Measurements from ENCODE around the gene PRDM16.
A peak's percentile ranks its signal among the peaks of the same experiment; 100 is the strongest.

PRDM16 gene

GRCh38 chr1:3444736-3445135, 375.7 kb downstream of the PRDM16 start:
- no peak for DNase-seq

DNA sequence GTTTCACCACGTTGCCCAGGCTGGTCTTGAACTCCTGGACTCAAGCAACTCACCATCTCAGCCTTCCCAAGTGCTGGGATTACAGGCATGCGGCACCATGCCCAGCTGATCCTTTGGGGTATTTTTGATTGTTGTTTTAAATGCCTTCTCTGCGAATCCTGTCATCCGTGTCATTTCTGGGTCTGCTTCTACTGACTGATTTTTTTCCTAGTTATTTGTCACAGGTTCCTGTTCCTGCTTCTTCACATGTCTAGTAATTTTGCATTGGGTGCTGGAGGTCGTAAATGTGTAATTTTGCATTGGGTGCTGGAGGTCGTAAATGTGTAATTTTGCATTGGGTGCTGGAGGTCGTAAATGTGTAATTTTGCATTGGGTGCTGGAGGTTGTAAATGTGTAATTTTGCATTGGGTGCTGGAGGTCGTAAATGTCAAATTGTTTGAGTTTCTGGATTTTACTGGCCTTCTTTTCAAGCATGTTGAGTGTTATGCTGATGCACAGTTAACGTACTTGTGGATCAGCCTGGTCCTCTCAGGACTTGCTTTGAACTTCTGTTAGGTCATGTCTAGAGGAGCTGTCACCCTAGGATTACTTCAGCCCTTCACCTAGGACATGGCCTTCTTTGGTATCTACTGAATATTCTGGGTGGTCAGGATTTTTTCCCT, 381.3 kb downstream of the PRDM16 start:
- no peak for DNase-seq

DNA sequence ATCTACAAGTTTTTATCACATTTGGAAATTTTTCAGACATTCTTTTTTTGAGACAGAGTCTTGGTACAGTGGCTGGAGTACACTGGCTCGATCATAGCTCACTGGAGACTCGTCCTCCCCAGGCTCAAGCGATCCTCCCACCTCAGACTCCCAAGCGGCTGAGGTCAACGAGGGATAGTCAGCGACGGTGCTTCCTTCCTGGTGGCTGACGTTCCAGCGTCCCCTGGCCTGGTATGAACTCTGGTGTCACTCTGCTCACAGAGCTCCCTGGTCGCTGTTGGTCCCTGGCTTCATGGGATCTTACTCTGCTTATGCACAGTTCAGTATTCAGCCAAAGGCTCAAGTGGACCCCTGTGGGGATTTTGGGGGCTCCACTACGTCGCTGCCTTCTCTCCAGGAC, 382.0 kb downstream of the PRDM16 start:
- DNase-seq, result no peak

GRCh38 chr1:3451994-3452865, 383.2 kb downstream of the PRDM16 start:
- DNase-seq, result no peak

- DNase-seq, result no peak
Measured at GRCh38 chr1:3452866-3453175, 383.8 kb downstream of the PRDM16 start.

DNA sequence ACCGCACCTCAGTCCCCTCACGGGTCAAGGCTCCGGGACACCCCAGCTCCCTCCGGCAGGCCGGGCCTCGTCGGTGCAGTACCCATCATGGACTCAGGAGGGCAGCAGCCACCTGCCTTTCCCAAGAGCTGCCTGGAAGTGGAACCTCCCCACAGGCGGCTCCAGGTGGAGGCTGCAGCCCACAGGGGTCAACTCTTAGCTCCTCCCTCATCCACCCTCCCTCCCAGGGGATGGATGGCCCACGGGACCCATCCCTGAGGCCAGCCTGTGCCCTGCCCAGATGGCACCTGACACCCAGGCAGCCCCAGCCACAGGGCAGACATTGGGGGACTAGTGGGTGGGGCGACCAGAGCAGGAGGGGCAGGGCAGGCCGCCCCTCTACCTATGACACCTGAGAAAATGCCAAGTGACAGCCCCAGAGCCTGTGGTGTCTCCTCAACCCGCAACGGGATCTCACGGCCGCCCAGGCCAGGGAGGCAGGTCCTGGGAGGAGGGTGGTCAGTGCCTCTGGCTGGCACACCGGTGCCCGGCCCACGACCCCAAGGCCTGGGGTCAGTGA, 384.3 kb downstream of the PRDM16 start:
- DNase-seq, result peak in 1 of 2 experiments; percentile 43

DNA sequence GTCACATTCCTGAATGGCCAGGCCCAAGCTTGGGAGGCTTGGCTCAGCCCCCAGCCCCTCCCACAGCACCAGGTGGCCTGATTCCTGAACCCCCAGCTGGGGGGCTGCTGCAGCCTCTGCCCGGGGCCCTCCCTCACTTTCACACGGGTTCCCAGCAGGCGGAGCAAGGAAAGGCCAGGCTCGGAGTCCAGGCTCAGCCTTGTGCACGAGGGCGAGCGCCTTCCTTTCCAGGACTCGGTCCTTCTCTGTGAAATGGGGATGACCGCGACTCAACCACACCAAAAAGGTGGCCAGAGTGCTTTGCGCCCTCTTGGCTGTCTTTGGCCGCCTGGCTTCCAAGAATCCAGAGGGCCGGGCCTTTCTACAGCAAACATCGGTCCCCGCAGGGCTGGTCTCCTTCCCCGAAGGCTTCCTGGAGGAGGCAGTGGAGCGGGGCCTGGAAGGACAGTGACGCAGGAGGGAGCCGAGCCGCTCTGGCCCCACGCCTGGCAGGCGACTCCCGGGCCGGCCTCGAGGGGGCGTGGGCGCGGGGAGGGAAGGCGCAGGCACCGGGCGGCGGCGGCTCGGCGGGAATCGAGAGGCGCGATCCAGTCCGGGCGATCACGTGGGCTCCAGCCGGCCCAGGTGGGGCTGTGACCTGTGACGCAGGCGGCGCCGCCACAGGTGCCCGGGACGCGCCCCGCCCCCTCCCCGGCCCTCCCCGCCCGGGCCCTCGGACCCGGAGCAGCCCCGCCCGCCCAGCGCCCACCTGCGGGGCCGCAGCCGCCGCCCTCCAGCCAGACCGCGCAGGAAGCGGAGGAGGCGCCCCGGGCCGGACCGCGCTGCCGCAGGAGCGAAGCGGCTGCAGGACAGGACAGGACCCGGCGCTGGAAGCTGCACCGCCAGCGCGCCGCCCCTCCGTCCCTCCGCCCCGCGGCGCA, 385.1 kb downstream of the PRDM16 start, which contains the start of gene ARHGEF16:
TSS of gene ARHGEF16 (plus strand) at position 775 of the 920 bp plus-strand sequence. CDS start 8,420 bp downstream, outside the sequence.
- DNase-seq, result peak in 1 of 2 experiments; percentile 31

- DNase-seq, result no peak
Measured at GRCh38 chr1:3454811-3455618, 386.0 kb downstream of the PRDM16 start.

DNA sequence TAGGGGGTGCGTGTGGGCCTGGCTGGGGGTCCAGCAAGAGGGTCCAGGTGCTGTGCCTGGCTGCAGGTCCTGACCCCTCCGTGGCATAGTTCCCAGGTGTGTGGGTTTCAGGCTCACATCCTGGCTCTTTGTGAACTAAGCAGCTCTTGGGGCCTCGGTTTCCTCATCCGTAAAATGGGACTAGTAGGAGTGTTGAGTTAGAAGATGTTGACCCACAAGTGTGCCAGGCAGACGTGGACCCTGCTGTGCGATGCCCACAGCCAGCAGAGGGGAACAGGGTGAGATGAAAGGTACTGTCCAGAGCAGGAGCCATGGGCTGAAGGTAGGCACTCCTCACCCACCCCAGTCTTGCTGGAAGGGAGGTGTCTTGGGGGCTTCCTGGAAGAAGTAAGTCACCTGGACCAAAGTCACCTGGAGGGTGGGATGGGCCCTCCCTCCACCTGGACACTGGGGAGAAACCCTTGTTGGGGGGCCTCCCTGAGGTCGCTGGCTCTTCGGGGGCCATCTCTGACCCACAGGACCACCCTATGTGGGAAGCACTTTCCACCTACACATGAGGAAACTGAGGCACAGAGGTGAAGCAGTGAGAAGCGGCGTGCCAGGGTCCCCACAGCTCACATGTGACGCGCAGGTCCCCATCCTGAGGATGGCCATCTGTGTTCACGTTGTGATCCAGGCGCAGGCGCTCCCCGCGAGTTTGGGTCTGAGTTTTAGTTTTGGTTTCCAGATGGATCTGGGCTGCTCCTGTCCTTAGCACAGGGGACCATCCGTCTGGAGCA, 386.9 kb downstream of the PRDM16 start:
- DNase-seq, result no peak

- no peak for DNase-seq
Measured at GRCh38 chr1:3456449-3456963, 387.5 kb downstream of the PRDM16 start.

GRCh38 chr1:3456964-3457909, 388.2 kb downstream of the PRDM16 start:
- no peak for DNase-seq

GRCh38 chr1:3457910-3458883, 389.2 kb downstream of the PRDM16 start:
- DNase-seq, result no peak

DNA sequence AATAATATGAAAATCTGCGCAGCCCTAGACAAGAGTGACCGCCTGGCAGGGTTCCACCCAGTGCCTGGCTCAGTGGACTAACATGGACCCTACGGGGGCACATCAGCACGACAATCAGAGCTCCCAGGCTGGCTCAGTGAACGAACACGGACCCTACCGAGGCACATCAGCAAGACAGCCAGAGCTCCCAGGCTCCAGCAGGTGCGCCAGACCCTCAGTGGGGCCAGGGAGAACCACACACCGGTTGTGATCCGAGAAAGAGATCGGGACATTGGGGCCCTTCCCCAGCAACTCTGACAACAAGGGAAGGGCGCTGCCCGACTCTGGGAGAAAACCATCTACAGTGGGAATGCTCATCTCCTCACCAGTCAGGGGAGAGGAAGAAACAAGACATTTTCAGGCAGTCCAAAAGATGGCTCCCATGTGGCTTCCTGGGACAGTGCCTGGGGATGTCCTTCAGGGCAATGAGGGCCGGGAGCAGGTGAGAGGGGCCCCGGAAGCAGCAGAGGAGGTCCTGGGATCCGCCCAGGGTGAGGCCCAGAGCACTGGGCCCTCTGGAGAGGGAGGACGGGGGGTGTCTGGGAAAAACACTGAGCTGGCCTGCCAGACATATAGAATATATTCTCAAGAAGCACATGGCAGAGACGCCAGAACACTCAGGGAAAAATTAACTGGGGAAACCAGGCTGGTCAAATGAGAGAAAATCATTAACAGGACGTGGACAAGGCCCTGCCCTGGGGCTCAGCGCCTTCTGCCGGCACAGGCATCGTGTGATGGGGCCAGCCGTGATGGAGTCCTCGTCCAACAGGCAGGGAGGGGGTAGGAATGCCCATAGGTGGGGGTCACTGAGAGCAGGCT, 390.3 kb downstream of the PRDM16 start:
- no peak for DNase-seq

- no peak for DNase-seq
Measured at GRCh38 chr1:3459940-3460671, 391.1 kb downstream of the PRDM16 start.

DNA sequence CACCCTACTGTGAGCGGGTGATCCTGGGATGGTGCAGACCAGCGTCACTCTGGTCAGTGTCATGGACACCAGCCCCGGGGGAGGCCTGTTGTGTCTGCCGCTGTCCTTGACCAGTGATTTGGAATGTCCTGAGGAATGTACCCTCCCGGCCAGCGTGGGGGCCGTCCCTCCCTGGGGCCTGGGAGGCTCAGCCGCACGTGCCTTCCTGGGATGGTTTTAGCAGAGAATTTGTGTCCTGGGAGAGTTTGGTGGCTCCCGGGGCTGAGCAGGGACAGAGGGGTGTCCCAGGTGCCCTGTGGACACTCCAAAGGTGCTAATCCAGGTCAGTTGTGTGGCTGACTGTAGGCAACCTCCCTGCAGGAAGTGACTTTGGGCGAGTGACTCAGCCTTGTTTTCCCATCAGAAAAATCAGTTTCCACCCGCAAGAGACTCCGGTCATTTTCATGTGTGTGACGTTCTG, 391.7 kb downstream of the PRDM16 start:
- no peak for DNase-seq

GRCh38 chr1:3461238-3461933, 392.4 kb downstream of the PRDM16 start:
- no peak for DNase-seq

All from NCI-H524 (cell line).